Mucosa of descending colon (tissue), 3 donors: ENCODE measurements around the gene FAM149B1. TPM values are rescaled to one million over a fixed set of nuclear protein-coding genes. Genes with fewer than 3 reads are reported as not detected.

Experiments
- ATAC-seq: fragments of 200-7000 bp; cut with Tn5 transposase; one replicate; pipeline ENCODE4 v1.9.1; 2020; ENCODE audit warnings: mild to moderate bottlenecking, moderate library complexity
- DNase-seq, 3 donors: peaks; one replicate each; pipeline ENCODE4 v3.0.0-alpha.2; 2020
- H3K36me3 ChIP-seq: fragments of 200-600 bp; one replicate; pipeline ENCODE4 v1.8.0; 2021; ENCODE audit warnings: low read depth, mild to moderate bottlenecking
- H3K4me1 ChIP-seq: fragments of 200-600 bp; one replicate; pipeline ENCODE4 v1.8.0; 2021; ENCODE audit warnings: low read depth, mild to moderate bottlenecking
- H3K4me3 ChIP-seq: fragments of 200-600 bp; one replicate; pipeline ENCODE4 v1.8.0; 2021; ENCODE audit warnings: mild to moderate bottlenecking
- H3K9me3 ChIP-seq: fragments of 200-600 bp; one replicate; pipeline ENCODE4 v1.8.0; 2021; ENCODE audit warnings: mild to moderate bottlenecking
- CTCF ChIP-seq: fragments of 200-600 bp; IDR thresholded peaks from one replicate; pipeline ENCODE4 v1.8.0; 2022; ENCODE audit warnings: antibody characterized with exemption, mild to moderate bottlenecking
- intact Hi-C, 2 donors: fragments of 100-400 bp; cut with DNase I in 1 of 2; cut with micrococcal nuclease in 1 of 2; formaldehyde crosslinking; loops; one replicate each; pipeline versions ENCODE4 v1.11.0 to v1.11.1; 2022; cut with DNase I, micrococcal nuclease
- total RNA-seq, 3 donors: library from RNA; stranded (reverse); fragmentation: NEBNext Ultra II Directional in 2 of 3; extraction: Animal tissue kit (Norgen Biotek cat#: 25700) in 2 of 3; gene quantifications; one replicate each; pipeline versions ENCODE4 v1.2.1 to v1.2.4, GENCODE V29; 2021 to 2023
- donor health status: DM: no; HTN: no; CAD: no; lungs with moderate emphysema.
- donor health status: DM: no; HTN: no; CAD: no.
- donor health status: DM: no; HTN: yes; CAD: no.

FAM149B1 gene
- total RNA-seq, 3 donors from 2014 or later = 15.4 to 23.0 (median 20.5) TPM

GRCh38 chr10:73261362-73261995 is 93.6 kb downstream of the FAM149B1 start:
- DNase-seq = no peak
- no peaks in the 10 kb centered on the region for H3K36me3 ChIP-seq
- no peak overlapping the region for H3K4me3 ChIP-seq
- TF ChIP-seq CTCF = no peak
- intact Hi-C loops = no loop called here
- peaks cover 10% of the 10 kb centered on the region for H3K9me3 ChIP-seq
- ATAC-seq = no peak
- H3K4me1 ChIP-seq = no peaks in the 10 kb centered on the region

- TF ChIP-seq CTCF = no peak
- H3K36me3 ChIP-seq = no peaks in the 10 kb centered on the region
- H3K4me1 ChIP-seq = no peaks in the 10 kb centered on the region
- intact Hi-C loops = no loop called here
- H3K9me3 ChIP-seq = peaks cover 10% of the 10 kb centered on the region
- ATAC-seq (no peak), DNase-seq (no peak)
- no peak overlapping the region for H3K4me3 ChIP-seq
Observed at GRCh38 chr10:73262105-73262730, 94.3 kb downstream of the FAM149B1 start.

- Histone ChIP-seq H3K36me3 (no peaks in the 10 kb centered on the region), H3K4me1 (no peaks in the 10 kb centered on the region), H3K4me3 (no peak overlapping the region), H3K9me3 (peaks cover 10% of the 10 kb centered on the region)
- ATAC-seq = no peak
- intact Hi-C loops = no loop called here
- no peak for DNase-seq
- no peak for TF ChIP-seq CTCF
Observed at GRCh38 chr10:73262880-73263555, 95.1 kb downstream of the FAM149B1 start.

GRCh38 chr10:73263693-73264347 is 95.9 kb downstream of the FAM149B1 start:
- no peaks in the 10 kb centered on the region for H3K36me3 ChIP-seq
- H3K4me3 ChIP-seq = no peak overlapping the region
- peak in 1 of 3 donors; percentile 14 for DNase-seq
- peaks cover 5% of the 10 kb centered on the region for H3K9me3 ChIP-seq
- intact Hi-C loops = no loop called here
- TF ChIP-seq CTCF = no peak
- ATAC-seq = no peak
- H3K4me1 ChIP-seq = no peaks in the 10 kb centered on the region

- no peak for DNase-seq
- no peak for TF ChIP-seq CTCF
- Histone ChIP-seq H3K4me3 (no peak overlapping the region), H3K4me1 (no peaks in the 10 kb centered on the region), H3K9me3 (peaks cover 3% of the 10 kb centered on the region), H3K36me3 (no peaks in the 10 kb centered on the region)
- intact Hi-C loops = no loop called here
- no peak for ATAC-seq
Observed at GRCh38 chr10:73264423-73264822, 96.5 kb downstream of the FAM149B1 start.
